ENCODE measurements around the gene SH3GL3. TPM values are rescaled to one million over a fixed set of nuclear protein-coding genes. Genes with fewer than 3 reads are reported as not detected.
A peak's percentile ranks its signal among the peaks of the same experiment; 100 is the strongest.

The SH3GL3 gene
- total and polyA plus RNA-seq, 2 of the 4 experiments (the other 2 are of a cell fraction) = not detected

- no peak overlapping the region for H4K91ac ChIP-seq (ENCODE audit: insufficient read depth, low read depth, low read length)
- H3K27ac ChIP-seq (ENCODE audit: insufficient read depth, low read length) = no peak overlapping the region
- no TSS peak for BruUV-seq (replicated peaks)
- H2BK20ac ChIP-seq (ENCODE audit: low read depth, low read length) = no peak overlapping the region
- no peak overlapping the region for H2BK120ac ChIP-seq (ENCODE audit: low read depth, low read length)
- H2BK5ac ChIP-seq (ENCODE audit: low read depth, low read length, poor library complexity, severe bottlenecking) = no peak overlapping the region
- H3K9me3 ChIP-seq (ENCODE audit: control insufficient read depth, insufficient read depth, low read length) = no peaks in the 10 kb centered on the region
- ChIA-PET CTCF (interaction anchor here (0.8 to 1.4 kb wide), 6 partner anchors 9 to 317 kb away, joined by 3 to 6 read pairs (median 4); no protein-coding TSS in a partner anchor), POLR2A (ENCODE audit: unreplicated experiment) (no interaction called here)
- peak; percentile 65 for TF ChIP-seq RAD21 (IDR thresholded peaks at IDR 0.05; ENCODE audit: low read length)
- TF ChIP-seq MAFK (IDR thresholded peaks at IDR 0.05; ENCODE audit: low read depth, low read length) = no peak
- no peak for TF ChIP-seq MAZ (IDR thresholded peaks at IDR 0.05; ENCODE audit: borderline replicate concordance, low read depth, low read length)
- TF ChIP-seq ELK1 (IDR thresholded peaks at IDR 0.05; ENCODE audit: borderline replicate concordance, low read depth, low read length) = no peak
- no peak for TF ChIP-seq CHD1 (IDR thresholded peaks at IDR 0.05; ENCODE audit: low read depth, low read length)
- peak; percentile 64 for TF ChIP-seq CTCF (conservative IDR thresholded peaks at IDR 0.05; ENCODE audit: low read depth, low read length)
- TF ChIP-seq SMC3 (IDR thresholded peaks at IDR 0.05; ENCODE audit: low read depth, low read length) = peak; percentile 43
- H3K18ac ChIP-seq (ENCODE audit: low read depth, low read length) = no peak overlapping the region
- no peak overlapping the region for H2AK9ac ChIP-seq (replicated peaks; ENCODE audit: low read depth, low read length, poor library complexity)
- H3K4ac ChIP-seq (ENCODE audit: low read depth, low read length) = no peak overlapping the region
- no peak overlapping the region for H4K5ac ChIP-seq (ENCODE audit: low read depth, low read length)
- H4K20me1 ChIP-seq (ENCODE audit: insufficient read depth, low read length) = no peaks in the 10 kb centered on the region
- no peak overlapping the region for H2AFZ ChIP-seq (replicated peaks; ENCODE audit: low read length, poor library complexity)
- no peak overlapping the region for H4K8ac ChIP-seq (ENCODE audit: low read depth in 2 of 2, low read length in 2 of 2)
- no peak overlapping the region for H3K56ac ChIP-seq (ENCODE audit: extremely low read depth, insufficient read depth, low read length)
- no peak overlapping the region for H3K9ac ChIP-seq (ENCODE audit: low read depth, low read length)
- ATAC-seq (ENCODE audit: low read depth) = 0 out of 2 replicates have a peak, but pooled peaks have one; percentile 21
- H2BK15ac ChIP-seq (ENCODE audit: low read depth, low read length) = no peak overlapping the region
- dilution Hi-C loops (cut with HindIII; ENCODE audit: low sequenced_read_pairs, unreplicated experiment) (loop anchor here (25.0 kb wide), 1 partner anchor 303 kb away; no protein-coding TSS in a partner anchor), in situ Hi-C loops (cut with MboI; ENCODE audit: low sequenced_read_pairs) (no loop called here), intact Hi-C loops (cut with micrococcal nuclease) (loop anchor here (1.0 to 5.0 kb wide), 2 partner anchors 457 to 470 kb away; no protein-coding TSS in a partner anchor)
- H3K14ac ChIP-seq (replicated peaks; ENCODE audit: low read depth, low read length) = no peak overlapping the region
- H3K27me3 ChIP-seq (ENCODE audit: control insufficient read depth, insufficient read depth, low read length) = no peaks in the 10 kb centered on the region
- no peaks in the 10 kb centered on the region for H3K36me3 ChIP-seq (ENCODE audit: control insufficient read depth, insufficient read depth, low read length)
- H3K9me1 ChIP-seq (ENCODE audit: insufficient read depth, low read length) = no peaks in the 10 kb centered on the region
- no peaks in the 10 kb centered on the region for H3K4me1 ChIP-seq (ENCODE audit: control insufficient read depth, insufficient read depth, low read length)
- WGBS, 2 experiments (ENCODE audit: extremely low coverage in 2 of 2, insufficient read length in 1 of 2) = no CpG with 5 or more reads among the region's 4 CpGs
- no peak overlapping the region for H3K23ac ChIP-seq (ENCODE audit: low read depth, low read length)
- no peaks in the 10 kb centered on the region for H3K79me1 ChIP-seq (ENCODE audit: low read depth in 1 of 2, low read length in 2 of 2)
- H3K4me2 ChIP-seq (ENCODE audit: low read depth, low read length) = no peak overlapping the region
- peak; percentile 19 for DNase-seq
- H2AK5ac ChIP-seq (ENCODE audit: low read depth, low read length) = no peak overlapping the region
- no peak overlapping the region for H3K4me3 ChIP-seq (ENCODE audit: insufficient read depth, low read depth, low read length)
Measured at GRCh38 chr15:83565553-83566159, 118.5 kb downstream of the SH3GL3 start.
